ENCODE results near the gene NR2C2AP. TPM values are rescaled to one million over a fixed set of nuclear protein-coding genes. Genes with fewer than 3 reads are reported as not detected.

The NR2C2AP gene, protein sequence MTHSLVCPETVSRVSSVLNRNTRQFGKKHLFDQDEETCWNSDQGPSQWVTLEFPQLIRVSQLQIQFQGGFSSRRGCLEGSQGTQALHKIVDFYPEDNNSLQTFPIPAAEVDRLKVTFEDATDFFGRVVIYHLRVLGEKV
- 42.1 TPM for total RNA-seq (2021; ENCODE audit: unreplicated experiment)
- 24.2 TPM for polyA plus RNA-seq (2012; ENCODE audit: insufficient read length)
- Bru-seq, nascent RNA, result percentile 63 among the genes with signal in this experiment
- BruChase-seq, experiment 1, labeled RNA remaining after a 2-hour chase, result percentile 92 among the genes with signal in this experiment
- BruChase-seq, experiment 2, labeled RNA remaining after a 6-hour chase, result percentile 88 among the genes with signal in this experiment
- long read RNA-seq, transcript NR2C2AP-201 (5 exons, 1,293 nt), result major isoform, 17 of 55 reads
- long read RNA-seq, partial matches to known transcripts, result 1 of 55 reads
- long read RNA-seq, other reads (novel, unspliced or antisense), result 33 of 55 reads

DNA sequence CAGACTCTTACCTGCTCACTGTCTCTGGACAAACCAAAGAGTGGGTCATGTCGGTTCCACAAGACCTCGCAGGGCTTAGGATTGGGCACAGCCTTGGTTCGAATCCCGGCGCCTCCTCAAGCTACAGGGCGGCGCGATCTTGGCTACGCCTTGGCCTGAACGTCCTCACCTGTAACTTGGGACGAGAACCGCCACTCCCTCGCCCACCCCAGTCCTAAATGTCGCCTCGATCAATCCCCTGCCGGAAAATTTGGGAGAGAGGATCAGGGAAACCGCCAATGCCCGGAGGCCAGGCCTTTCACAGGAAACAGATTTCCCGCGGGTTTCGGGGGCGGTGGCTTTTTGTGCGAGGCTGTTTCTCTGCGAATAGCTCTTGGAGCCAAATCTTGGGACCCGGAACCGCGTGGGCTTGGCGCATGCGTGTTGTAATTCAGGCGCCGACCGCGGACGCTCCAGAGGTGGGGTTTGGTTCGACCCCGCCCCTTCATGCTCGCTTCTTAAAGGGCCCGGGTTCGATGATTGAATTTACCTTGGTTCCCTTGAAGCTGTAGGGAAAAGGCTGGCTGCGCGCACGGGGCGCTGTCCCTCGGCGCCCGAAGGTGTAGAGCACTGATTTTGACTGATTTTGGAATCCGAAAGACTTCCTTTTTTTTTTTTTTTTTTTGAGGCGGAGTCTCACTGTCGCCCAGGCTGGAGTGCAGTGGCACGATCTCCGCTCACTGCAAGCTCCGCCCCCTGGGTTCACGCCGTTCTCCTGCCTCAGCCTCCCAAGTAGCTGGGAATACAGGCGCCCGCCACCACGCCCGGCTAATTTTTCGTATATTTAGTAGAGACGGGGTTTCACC is at the start of gene NR2C2AP:
NR2C2AP (minus strand) TSS at position 403 of the 845 bp plus-strand sequence; CDS start at position 49, 354 bp downstream.
- H3K4me3 ChIP-seq (ENCODE audit: low read depth in 2 of 2, low read length in 2 of 2), result peak within 1 kb of the TSS; percentile 83 to 91
- ATAC-seq (peak; percentile 91), DNase-seq (ENCODE audit: low read depth, low spot score) (no peak)
- 0 out of 2 replicates have a peak, but pooled peaks have one; percentile 61 for TF ChIP-seq SIN3A (IDR thresholded peaks at IDR 0.05; ENCODE audit: borderline replicate concordance, insufficient read depth, low read depth, low read length)
- TF ChIP-seq, protein P1, sequence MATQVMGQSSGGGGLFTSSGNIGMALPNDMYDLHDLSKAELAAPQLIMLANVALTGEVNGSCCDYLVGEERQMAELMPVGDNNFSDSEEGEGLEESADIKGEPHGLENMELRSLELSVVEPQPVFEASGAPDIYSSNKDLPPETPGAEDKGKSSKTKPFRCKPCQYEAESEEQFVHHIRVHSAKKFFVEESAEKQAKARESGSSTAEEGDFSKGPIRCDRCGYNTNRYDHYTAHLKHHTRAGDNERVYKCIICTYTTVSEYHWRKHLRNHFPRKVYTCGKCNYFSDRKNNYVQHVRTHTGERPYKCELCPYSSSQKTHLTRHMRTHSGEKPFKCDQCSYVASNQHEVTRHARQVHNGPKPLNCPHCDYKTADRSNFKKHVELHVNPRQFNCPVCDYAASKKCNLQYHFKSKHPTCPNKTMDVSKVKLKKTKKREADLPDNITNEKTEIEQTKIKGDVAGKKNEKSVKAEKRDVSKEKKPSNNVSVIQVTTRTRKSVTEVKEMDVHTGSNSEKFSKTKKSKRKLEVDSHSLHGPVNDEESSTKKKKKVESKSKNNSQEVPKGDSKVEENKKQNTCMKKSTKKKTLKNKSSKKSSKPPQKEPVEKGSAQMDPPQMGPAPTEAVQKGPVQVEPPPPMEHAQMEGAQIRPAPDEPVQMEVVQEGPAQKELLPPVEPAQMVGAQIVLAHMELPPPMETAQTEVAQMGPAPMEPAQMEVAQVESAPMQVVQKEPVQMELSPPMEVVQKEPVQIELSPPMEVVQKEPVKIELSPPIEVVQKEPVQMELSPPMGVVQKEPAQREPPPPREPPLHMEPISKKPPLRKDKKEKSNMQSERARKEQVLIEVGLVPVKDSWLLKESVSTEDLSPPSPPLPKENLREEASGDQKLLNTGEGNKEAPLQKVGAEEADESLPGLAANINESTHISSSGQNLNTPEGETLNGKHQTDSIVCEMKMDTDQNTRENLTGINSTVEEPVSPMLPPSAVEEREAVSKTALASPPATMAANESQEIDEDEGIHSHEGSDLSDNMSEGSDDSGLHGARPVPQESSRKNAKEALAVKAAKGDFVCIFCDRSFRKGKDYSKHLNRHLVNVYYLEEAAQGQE (IDR thresholded peaks at IDR 0.05; ENCODE audit: insufficient read depth in 1 of 2, low read depth in 2 of 2, low read length in 1 of 2), result no peak
- peak; percentile 78 for TF ChIP-seq POLR2AphosphoS5 (IDR thresholded peaks at IDR 0.05; ENCODE audit: low read depth, low read length)
- TF ChIP-seq, protein P2, sequence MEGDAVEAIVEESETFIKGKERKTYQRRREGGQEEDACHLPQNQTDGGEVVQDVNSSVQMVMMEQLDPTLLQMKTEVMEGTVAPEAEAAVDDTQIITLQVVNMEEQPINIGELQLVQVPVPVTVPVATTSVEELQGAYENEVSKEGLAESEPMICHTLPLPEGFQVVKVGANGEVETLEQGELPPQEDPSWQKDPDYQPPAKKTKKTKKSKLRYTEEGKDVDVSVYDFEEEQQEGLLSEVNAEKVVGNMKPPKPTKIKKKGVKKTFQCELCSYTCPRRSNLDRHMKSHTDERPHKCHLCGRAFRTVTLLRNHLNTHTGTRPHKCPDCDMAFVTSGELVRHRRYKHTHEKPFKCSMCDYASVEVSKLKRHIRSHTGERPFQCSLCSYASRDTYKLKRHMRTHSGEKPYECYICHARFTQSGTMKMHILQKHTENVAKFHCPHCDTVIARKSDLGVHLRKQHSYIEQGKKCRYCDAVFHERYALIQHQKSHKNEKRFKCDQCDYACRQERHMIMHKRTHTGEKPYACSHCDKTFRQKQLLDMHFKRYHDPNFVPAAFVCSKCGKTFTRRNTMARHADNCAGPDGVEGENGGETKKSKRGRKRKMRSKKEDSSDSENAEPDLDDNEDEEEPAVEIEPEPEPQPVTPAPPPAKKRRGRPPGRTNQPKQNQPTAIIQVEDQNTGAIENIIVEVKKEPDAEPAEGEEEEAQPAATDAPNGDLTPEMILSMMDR (IDR thresholded peaks at IDR 0.05), result no peak
- no peak for TF ChIP-seq TCF7L2 (IDR thresholded peaks at IDR 0.05; ENCODE audit: low read depth, low read length)
- peak within 1 kb of the TSS; percentile 95 for H3K27ac ChIP-seq (ENCODE audit: low read length)
- H3K36me3 ChIP-seq (ENCODE audit: control insufficient read depth, insufficient read depth, low read length), result peaks cover 3% of the 10 kb centered on the region; the same call in 1 of the 2 replicates
- intact Hi-C loops (cut with micrococcal nuclease; ENCODE audit: unreplicated experiment), result no loop called here
- ChIA-PET CTCF (interaction anchor here (0.6 kb wide), 1 partner anchor 59 kb away, joined by 7 read pairs; no protein-coding TSS in a partner anchor), POLR2A (interaction anchor here (0.6 kb wide), 1 partner anchor 10 kb away, joined by 7 read pairs; no protein-coding TSS in a partner anchor)
- H3K9me3 ChIP-seq (ENCODE audit: control insufficient read depth, insufficient read depth, low read depth, low read length), result no peaks in the 10 kb centered on the region
- no peaks in the 10 kb centered on the region for H3K27me3 ChIP-seq (ENCODE audit: control insufficient read depth, insufficient read depth, low read length)
- in situ Hi-C loops (cut with HindIII; ENCODE audit: low pct_unique_long_range_greater_than_20kb, low sequenced_read_pairs), result no loop called here
- peaks cover 7% of the 10 kb centered on the region for H3K4me1 ChIP-seq (ENCODE audit: control insufficient read depth, insufficient read depth, low read length)
- BruUV-seq (replicated peaks), result TSS peak; percentile 98

DNA sequence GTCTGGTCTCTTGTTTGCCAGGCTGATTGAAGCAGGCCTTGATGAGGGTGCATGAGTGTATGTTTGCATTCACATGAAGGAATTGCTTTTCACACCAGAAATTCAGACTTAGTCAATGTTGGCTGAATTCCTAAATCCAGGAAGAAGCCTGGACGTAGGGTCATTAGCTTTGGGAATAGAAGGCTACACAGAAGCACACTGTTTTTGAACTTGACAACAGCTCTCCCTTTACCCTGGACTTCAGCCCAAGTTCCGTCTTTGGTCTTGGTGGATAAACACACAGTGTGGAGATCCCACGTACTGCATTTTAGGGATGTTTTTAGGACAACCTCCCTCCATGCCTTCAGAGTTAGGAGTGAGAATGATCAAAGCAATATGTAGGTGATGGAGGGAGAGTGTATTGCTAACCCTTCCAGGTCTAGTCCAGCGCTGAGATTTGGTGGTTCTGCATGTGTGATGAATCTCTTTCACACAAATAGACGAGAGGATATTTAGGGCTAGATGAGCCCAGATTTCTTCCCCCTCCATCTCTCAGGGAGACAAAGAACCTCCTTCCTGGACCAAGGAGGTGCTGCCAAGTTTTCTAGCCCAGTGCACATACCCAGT is 47.1 kb upstream of the NR2C2AP start:
- no peak for TF ChIP-seq TCF7L2 (IDR thresholded peaks at IDR 0.05; ENCODE audit: low read depth, low read length)
- Histone ChIP-seq H3K27me3 (ENCODE audit: control insufficient read depth, insufficient read depth, low read length) (peaks cover 6% of the 10 kb centered on the region; the same call in 1 of the 2 replicates), H3K27ac (ENCODE audit: low read length) (no peak overlapping the region), H3K9me3 (ENCODE audit: control insufficient read depth, insufficient read depth, low read depth, low read length) (no peaks in the 10 kb centered on the region), H3K36me3 (ENCODE audit: control insufficient read depth, insufficient read depth, low read length) (no peaks in the 10 kb centered on the region), H3K4me3 (ENCODE audit: low read depth in 2 of 2, low read length in 2 of 2) (no peak overlapping the region), H3K4me1 (ENCODE audit: control insufficient read depth, insufficient read depth, low read length) (no peaks in the 10 kb centered on the region)
- DNase-seq (ENCODE audit: low read depth, low spot score), result no peak
- ChIA-PET POLR2A (no interaction called here), CTCF (no interaction called here)
- intact Hi-C loops (cut with micrococcal nuclease; ENCODE audit: unreplicated experiment), result no loop called here
- ATAC-seq, result no peak; the same call in 1 of the 2 replicates
- in situ Hi-C loops (cut with HindIII; ENCODE audit: low pct_unique_long_range_greater_than_20kb, low sequenced_read_pairs), result no loop called here
- BruUV-seq (replicated peaks), result no TSS peak
